Measurements from ENCODE around the gene ERG28. TPM values are rescaled to one million over a fixed set of nuclear protein-coding genes. Genes with fewer than 3 reads are reported as not detected.

ERG28 gene
- polyA plus RNA-seq, 4 donors: 32.3 to 38.4 (median 36.0) TPM

- no peak for DNase-seq (ENCODE audit: low read depth in 4 of 4, low spot score in 2 of 4)
Measured at GRCh38 chr14:75661499-75661814, 781 bp upstream of the ERG28 start.

GRCh38 chr14:75660238-75660629 is 442 bp downstream of the ERG28 start:
- no peak for DNase-seq (ENCODE audit: low read depth in 4 of 4, low spot score in 2 of 4)

- no peak for DNase-seq (ENCODE audit: low read depth in 4 of 4, low spot score in 2 of 4)
Measured at GRCh38 chr14:75658957-75659356, 1.7 kb downstream of the ERG28 start.

- DNase-seq (ENCODE audit: low read depth in 4 of 4, low spot score in 2 of 4): no peak
Measured at GRCh38 chr14:75657331-75657730, 3.3 kb downstream of the ERG28 start.

GRCh38 chr14:75655235-75655634 is 5.4 kb downstream of the ERG28 start:
- no peak for DNase-seq (ENCODE audit: low read depth in 4 of 4, low spot score in 2 of 4)

GRCh38 chr14:75654127-75654732 is 6.4 kb downstream of the ERG28 start:
- peak in 1 of 4 donors; percentile 56 for DNase-seq (ENCODE audit: low read depth in 4 of 4, low spot score in 2 of 4)

DNA sequence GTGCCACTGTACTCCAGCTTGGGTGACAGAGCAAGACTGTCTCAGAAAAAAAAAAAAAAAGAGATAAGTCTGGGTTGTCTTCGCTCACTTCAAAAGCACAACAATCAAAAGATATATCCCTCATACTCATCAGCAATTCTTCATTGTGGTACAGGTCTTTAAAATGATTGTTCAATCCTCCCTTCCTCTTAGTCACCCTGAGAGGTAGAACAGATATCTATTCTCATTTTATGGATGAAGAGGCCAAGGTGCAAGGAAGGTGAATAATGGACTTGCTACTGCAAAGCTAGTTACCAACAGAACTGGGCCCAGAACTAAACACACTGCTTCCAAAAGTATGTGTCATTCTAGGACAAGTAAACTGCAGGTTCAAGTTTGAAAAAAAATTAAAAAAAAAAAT is 7.1 kb downstream of the ERG28 start:
- DNase-seq (ENCODE audit: low read depth in 4 of 4, low spot score in 2 of 4): no peak

GRCh38 chr14:75650253-75651058 is 10.2 kb downstream of the ERG28 start:
- no peak for DNase-seq (ENCODE audit: low read depth in 4 of 4, low spot score in 2 of 4)

- DNase-seq (ENCODE audit: low read depth in 4 of 4, low spot score in 2 of 4): no peak
Measured at GRCh38 chr14:75649773-75650172, 10.9 kb downstream of the ERG28 start.

DNA sequence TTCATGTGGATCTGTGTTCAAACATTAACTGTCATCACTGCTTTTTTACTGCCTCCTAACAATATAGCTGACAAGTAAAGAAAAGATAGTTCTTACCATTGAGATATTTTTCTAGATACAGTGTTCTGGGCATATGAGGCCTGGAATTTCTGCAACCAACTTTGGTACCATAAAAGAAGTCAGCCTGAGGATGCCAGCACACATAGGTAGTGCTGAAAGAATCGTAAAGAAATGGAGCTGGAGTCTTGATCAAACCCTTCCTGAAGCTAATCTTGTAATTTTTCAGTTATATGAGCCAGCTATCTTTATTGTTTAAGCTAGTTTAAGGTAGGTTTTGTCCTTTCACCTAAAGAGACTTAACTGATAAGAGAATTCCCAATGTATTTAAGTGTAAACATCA is 11.3 kb downstream of the ERG28 start:
- DNase-seq (ENCODE audit: low read depth in 4 of 4, low spot score in 2 of 4): no peak

- DNase-seq (ENCODE audit: low read depth in 4 of 4, low spot score in 2 of 4): peak in 2 of 4 donors; percentile 47 to 74
Measured at GRCh38 chr14:75648066-75648838, 12.4 kb downstream of the ERG28 start.

- no peak for DNase-seq (ENCODE audit: low read depth in 4 of 4, low spot score in 2 of 4)
Measured at GRCh38 chr14:75647640-75648039, 13.0 kb downstream of the ERG28 start.

- no peak for DNase-seq (ENCODE audit: low read depth in 4 of 4, low spot score in 2 of 4)
Measured at GRCh38 chr14:75646762-75647161, 13.9 kb downstream of the ERG28 start.

DNA sequence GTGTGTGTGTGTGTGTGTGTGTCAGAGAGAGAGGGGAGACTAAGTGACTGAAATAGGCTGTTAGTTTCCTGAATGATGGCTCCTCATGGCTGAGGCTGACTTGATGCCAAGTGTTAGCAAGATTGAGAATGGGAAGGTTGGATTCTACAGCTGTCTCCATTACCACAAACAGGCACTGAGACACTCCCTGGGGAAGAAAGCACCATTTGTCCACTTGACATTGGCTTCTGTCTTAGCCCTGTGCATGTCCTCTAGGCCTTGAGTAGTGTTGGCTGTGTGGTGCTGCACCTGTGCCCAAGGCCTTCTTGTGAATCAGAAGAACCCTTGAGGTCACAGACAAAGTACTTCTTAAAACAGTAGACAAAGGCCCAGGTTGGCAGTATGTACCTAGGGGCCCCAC is 15.6 kb downstream of the ERG28 start:
- DNase-seq (ENCODE audit: low read depth in 4 of 4, low spot score in 2 of 4): no peak

DNA sequence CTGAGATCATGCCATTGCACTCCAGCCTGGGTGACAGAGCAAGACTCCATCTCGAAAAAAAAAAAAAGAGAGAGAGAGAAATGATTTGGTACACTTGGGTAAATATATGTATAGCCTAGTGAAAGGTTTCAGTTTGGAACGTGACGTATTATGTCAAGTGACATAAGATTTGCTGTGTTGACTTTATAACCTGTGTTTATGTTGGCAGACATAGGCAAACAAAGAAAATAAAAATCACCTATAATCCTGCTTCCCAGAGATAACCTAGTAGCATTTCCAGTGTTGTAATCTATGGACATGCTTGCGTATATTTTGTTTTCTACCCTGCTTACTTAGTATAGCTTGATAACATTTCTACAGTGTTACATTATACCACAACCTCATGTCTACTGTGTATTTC is 16.7 kb downstream of the ERG28 start:
- DNase-seq (ENCODE audit: low read depth in 4 of 4, low spot score in 2 of 4): no peak

GRCh38 chr14:75640876-75641275 is 19.8 kb downstream of the ERG28 start:
- DNase-seq (ENCODE audit: low read depth in 4 of 4, low spot score in 2 of 4): no peak

- no peak for DNase-seq (ENCODE audit: low read depth in 4 of 4, low spot score in 2 of 4)
Measured at GRCh38 chr14:75636100-75636692, 24.5 kb downstream of the ERG28 start.

DNA sequence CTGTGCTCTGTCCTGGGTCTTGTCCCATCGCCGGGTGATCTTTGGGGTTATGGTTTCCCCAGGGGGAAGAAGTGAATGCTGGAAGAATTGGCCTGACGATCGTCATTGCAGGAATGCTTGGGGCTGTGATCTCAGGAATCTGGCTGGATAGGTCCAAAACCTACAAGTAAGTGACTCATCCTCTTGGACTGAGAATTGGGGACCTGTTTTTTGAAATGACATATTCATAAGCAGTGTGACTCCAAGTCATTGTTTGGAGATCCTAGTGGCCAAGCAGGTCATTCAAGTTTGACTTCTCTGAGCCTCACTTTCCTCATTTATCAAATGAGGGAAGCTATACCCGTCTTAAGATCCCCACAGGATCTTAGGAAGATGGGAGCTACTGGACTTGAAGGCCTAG is 25.8 kb downstream of the ERG28 start:
- no peak for DNase-seq (ENCODE audit: low read depth in 4 of 4, low spot score in 2 of 4)

DNA sequence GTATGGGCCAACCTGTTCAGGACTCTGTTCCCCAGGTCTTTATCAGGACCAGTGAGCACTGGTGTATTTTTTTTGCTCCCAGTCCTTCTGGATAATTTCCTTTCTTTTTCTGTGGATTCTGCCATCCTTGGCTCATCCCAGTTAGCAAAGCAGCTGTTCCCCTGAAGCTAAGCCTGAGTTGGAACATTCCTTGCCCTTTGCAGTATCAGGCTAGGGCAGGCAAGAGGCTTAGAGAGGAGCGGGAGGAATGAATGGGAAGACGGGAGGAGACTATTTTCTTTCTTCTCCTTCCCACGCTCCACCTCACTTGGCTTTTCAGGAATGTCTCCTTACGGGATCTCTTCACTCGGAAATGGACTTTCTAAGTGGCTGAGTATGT is 29.2 kb downstream of the ERG28 start:
- no peak for DNase-seq (ENCODE audit: low read depth in 4 of 4, low spot score in 2 of 4)

- DNase-seq (ENCODE audit: low read depth in 4 of 4, low spot score in 2 of 4): no peak
Measured at GRCh38 chr14:75630695-75631452, 29.8 kb downstream of the ERG28 start.

DNA sequence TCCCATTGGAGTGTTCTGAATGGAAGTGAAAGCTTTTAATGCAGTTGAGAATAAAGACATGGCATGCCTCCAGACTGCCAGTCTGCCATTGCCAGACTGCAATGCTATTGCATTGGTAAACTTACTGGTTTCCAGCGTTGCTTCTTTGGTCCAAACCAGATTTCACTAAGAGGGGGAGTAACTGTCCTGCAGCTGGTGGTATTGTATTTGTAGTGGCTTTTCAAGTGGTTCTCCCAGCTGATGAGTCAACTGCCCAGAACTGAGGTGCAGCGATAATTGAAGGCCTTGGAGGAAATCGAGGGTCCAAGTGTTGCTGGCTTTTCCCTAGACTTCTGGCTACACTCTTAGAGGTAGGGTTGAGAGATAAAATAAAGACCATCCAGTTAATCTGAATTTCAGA is 31.9 kb downstream of the ERG28 start:
- DNase-seq (ENCODE audit: low read depth in 4 of 4, low spot score in 2 of 4): no peak

Measured in left renal cortex interstitium (tissue), 4 donors.